SH-SY5Y (cell line): Measurements from ENCODE around the gene SLCO3A1.

ENCODE experiments used
- GATA2 ChIP-seq: IDR thresholded peaks from 2 replicates; pipeline ENCODE4 v1.6.1; 2011; ENCODE audit warnings: mild to moderate bottlenecking, low read depth, low read length
- GATA3 ChIP-seq: IDR thresholded peaks from 2 replicates; pipeline ENCODE4 v1.6.1; 2011; ENCODE audit warnings: low read depth, mild to moderate bottlenecking, low read length, moderate library complexity

- TF ChIP-seq GATA2 = no peak
- no peak for TF ChIP-seq GATA3
These were observed 65.6 kb downstream of the SLCO3A1 start for GRCh38 chr15:91919014-91919534.
